Neural progenitor cell (in vitro differentiated cells): ENCODE data around the gene QPCT. TPM values are rescaled to one million over a fixed set of nuclear protein-coding genes. Genes with fewer than 3 reads are reported as not detected.

Experiments used
- DNase-seq: peaks from one replicate; pipeline ENCODE4 v3.0.0-alpha.2; 2016; ENCODE audit warnings: low spot score
- H2AFZ ChIP-seq: fragments of 200-600 bp; sonication (generic); replicated peaks from 2 replicates; pipeline ENCODE4 v1.6.1; 2016; ENCODE audit warnings: antibody characterized with exemption
- H3F3A ChIP-seq: fragments of 200-600 bp; sonication (generic); 2 replicates; pipeline ENCODE4 v1.6.1; 2016; ENCODE audit warnings: antibody characterized with exemption, low read depth
- H3K27ac ChIP-seq: fragments of 200-600 bp; sonication (generic); 2 replicates; pipeline ENCODE4 v1.5.1; 2016; ENCODE audit warnings: mild to moderate bottlenecking
- H3K27me3 ChIP-seq: fragments of 200-600 bp; sonication (generic); 2 replicates; pipeline ENCODE4 v1.6.1; 2016; ENCODE audit warnings: mild to moderate bottlenecking, moderate library complexity
- H3K36me3 ChIP-seq: fragments of 200-600 bp; sonication (generic); 2 replicates; pipeline ENCODE4 v1.5.1; 2016
- H3K4me1 ChIP-seq: fragments of 200-600 bp; sonication (generic); 2 replicates; pipeline ENCODE4 v1.6.1; 2016; ENCODE audit warnings: mixed run types
- H3K4me2 ChIP-seq: fragments of 200-600 bp; sonication (generic); 2 replicates; pipeline ENCODE4 v1.6.1; 2016
- H3K4me3 ChIP-seq: fragments of 200-600 bp; sonication (generic); 2 replicates; pipeline ENCODE4 v1.5.1; 2016
- H3K79me2 ChIP-seq: fragments of 200-600 bp; sonication (generic); 2 replicates; pipeline ENCODE4 v1.6.1; 2016; ENCODE audit warnings: low read depth
- H3K9ac ChIP-seq: fragments of 200-600 bp; sonication (generic); 2 replicates; pipeline ENCODE4 v1.6.1; 2016
- H3K9me3 ChIP-seq: fragments of 200-600 bp; sonication (generic); 2 replicates; pipeline ENCODE4 v1.5.1; 2016; ENCODE audit warnings: low read depth
- H4K20me1 ChIP-seq: fragments of 200-600 bp; sonication (generic); 2 replicates; pipeline ENCODE4 v1.6.1; 2016; ENCODE audit warnings: low read depth
- H3K27ac Mint-ChIP-seq: 3 replicates; pipeline ENCODE4 v1.8.0; 2021; ENCODE audit warnings: mixed read lengths
- H3K27me3 Mint-ChIP-seq: 2 replicates; pipeline ENCODE4 v1.8.0; 2022; ENCODE audit warnings: low read depth, mild to moderate bottlenecking, inconsistent platforms, moderate library complexity, mixed read lengths; ENCODE audit not compliant: insufficient read depth
- H3K36me3 Mint-ChIP-seq: 3 replicates; pipeline ENCODE4 v1.8.0; 2021; ENCODE audit warnings: mixed read lengths
- H3K4me1 Mint-ChIP-seq: 3 replicates; pipeline ENCODE4 v1.8.0; 2021; ENCODE audit warnings: mixed read lengths
- H3K4me3 Mint-ChIP-seq: 3 replicates; pipeline ENCODE4 v1.8.0; 2021; ENCODE audit warnings: mild to moderate bottlenecking, moderate library complexity, mixed read lengths
- H3K9me3 Mint-ChIP-seq: 3 replicates; pipeline ENCODE4 v1.8.0; 2020; ENCODE audit warnings: mixed read lengths
- EZH2 ChIP-seq: fragments of 200-600 bp; sonication (generic); IDR thresholded peaks from 2 replicates; pipeline ENCODE4 v1.6.1; 2017; ENCODE audit warnings: antibody characterized with exemption, mild to moderate bottlenecking, moderate library complexity
- EZH2phosphoT487 ChIP-seq: fragments of 200-600 bp; sonication (generic); IDR thresholded peaks from 2 replicates; pipeline ENCODE4 v1.6.1; 2017; ENCODE audit warnings: antibody characterized with exemption
- total RNA-seq: library from RNA; depleted of rRNA; stranded (reverse); fragments of >200 nt; gene quantifications from 2 replicates; pipeline ENCODE4 v1.2.3, GENCODE V29; 2015; ENCODE audit warnings: low replicate concordance
- TF ChIP-seq, protein P1 (sequence below): fragments of 200-600 bp; sonication (generic); IDR thresholded peaks from 2 replicates; pipeline ENCODE4 v1.5.1; 2017; ENCODE audit warnings: antibody characterized with exemption, mild to moderate bottlenecking

Gene QPCT
- total RNA-seq, 1 donor from 2014 or later = not detected

DNA sequence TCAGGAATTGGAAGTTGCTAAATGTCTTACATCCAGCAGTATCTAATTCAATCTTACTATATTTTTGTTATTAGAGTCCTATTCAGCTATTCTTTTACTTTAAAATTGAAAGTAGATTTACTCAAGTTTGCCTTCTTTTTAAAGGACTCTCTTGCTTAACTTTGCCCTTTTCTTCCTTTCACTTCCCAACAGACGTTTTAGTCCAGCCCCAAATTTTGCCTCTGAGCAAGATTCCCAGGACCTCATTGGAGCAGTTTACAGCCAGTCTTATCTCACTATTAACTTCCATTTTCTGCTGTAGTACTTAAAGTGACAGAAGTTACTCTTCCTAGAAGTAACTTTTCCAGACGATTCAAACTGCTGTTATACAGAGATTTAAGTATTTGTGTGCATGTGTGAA, 18.1 kb upstream of the QPCT start:
- Histone ChIP-seq H3F3A (peaks cover 32% of the 10 kb centered on the region), H3K27me3 (peaks cover 33% of the 10 kb centered on the region), H3K9ac (no peak overlapping the region), H3K27ac (no peak overlapping the region), H4K20me1 (peaks cover 22% of the 10 kb centered on the region), H3K4me1 (peaks cover 20% of the 10 kb centered on the region), H3K4me2 (no peak overlapping the region), H3K9me3 (no peaks in the 10 kb centered on the region), H3K4me3 (no peak overlapping the region), H3K79me2 (peaks cover 29% of the 10 kb centered on the region), H3K36me3 (no peaks in the 10 kb centered on the region), H2AFZ (no peak overlapping the region)
- Mint-ChIP-seq H3K4me3 (peak overlapping the region; percentile 46), H3K27ac (no peak overlapping the region), H3K27me3 (peaks cover 8% of the 10 kb centered on the region), H3K9me3 (peaks cover 3% of the 10 kb centered on the region), H3K36me3 (peaks cover 3% of the 10 kb centered on the region), H3K4me1 (peaks cover 23% of the 10 kb centered on the region)
- TF ChIP-seq EZH2 (no peak), EZH2phosphoT487 (no peak)
- TF ChIP-seq, protein P1, sequence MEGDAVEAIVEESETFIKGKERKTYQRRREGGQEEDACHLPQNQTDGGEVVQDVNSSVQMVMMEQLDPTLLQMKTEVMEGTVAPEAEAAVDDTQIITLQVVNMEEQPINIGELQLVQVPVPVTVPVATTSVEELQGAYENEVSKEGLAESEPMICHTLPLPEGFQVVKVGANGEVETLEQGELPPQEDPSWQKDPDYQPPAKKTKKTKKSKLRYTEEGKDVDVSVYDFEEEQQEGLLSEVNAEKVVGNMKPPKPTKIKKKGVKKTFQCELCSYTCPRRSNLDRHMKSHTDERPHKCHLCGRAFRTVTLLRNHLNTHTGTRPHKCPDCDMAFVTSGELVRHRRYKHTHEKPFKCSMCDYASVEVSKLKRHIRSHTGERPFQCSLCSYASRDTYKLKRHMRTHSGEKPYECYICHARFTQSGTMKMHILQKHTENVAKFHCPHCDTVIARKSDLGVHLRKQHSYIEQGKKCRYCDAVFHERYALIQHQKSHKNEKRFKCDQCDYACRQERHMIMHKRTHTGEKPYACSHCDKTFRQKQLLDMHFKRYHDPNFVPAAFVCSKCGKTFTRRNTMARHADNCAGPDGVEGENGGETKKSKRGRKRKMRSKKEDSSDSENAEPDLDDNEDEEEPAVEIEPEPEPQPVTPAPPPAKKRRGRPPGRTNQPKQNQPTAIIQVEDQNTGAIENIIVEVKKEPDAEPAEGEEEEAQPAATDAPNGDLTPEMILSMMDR = no peak
- no peak for DNase-seq

DNA sequence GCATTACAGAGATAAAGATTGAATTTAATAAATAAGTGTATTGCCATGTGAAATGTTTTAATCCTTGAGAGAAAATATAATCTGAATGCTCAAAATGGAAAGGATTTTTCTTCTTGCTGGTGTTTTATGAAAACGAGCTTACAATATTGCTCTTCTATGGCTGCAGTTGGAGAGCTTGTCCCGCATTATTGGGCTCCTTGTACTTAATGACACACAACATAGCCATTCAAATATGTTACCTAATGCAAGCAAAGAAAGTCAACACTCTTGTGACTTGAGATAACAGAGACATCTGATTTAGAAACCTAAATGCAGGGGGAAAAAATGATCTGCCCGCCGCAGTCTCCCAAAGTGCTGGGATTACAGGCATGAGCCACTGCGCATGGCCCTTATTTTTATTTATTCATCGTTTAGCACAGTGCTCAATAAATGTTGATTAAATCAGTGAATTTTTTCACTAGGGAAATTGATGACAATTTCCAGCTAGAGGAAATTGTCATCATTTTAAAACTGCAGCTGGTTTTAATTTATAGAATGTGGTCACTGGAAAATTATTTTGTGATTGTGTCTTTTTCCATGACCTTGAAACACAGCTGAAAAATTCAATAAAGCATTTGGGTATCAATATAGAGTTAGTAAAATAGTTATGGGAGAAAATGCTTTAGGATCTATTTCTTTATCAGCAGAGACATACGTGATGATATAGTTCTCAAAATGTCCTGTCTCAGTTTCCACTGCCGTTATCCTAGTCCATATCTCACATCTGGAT, 17.4 kb upstream of the QPCT start:
- Mint-ChIP-seq H3K36me3 (peaks cover 3% of the 10 kb centered on the region), H3K27me3 (peaks cover 8% of the 10 kb centered on the region), H3K9me3 (peaks cover 3% of the 10 kb centered on the region), H3K27ac (no peak overlapping the region), H3K4me3 (no peak overlapping the region), H3K4me1 (peaks cover 15% of the 10 kb centered on the region)
- no peaks in the 10 kb centered on the region for H3K9me3 ChIP-seq
- no peak for DNase-seq
- TF ChIP-seq, protein P1 = no peak
- TF ChIP-seq EZH2phosphoT487 (no peak), EZH2 (no peak)
- H3F3A ChIP-seq = peaks cover 32% of the 10 kb centered on the region
- no peaks in the 10 kb centered on the region for H3K36me3 ChIP-seq
- no peak overlapping the region for H3K4me2 ChIP-seq
- peaks cover 21% of the 10 kb centered on the region for H3K79me2 ChIP-seq
- no peak overlapping the region for H3K9ac ChIP-seq
- peaks cover 33% of the 10 kb centered on the region for H3K27me3 ChIP-seq
- H4K20me1 ChIP-seq = peaks cover 14% of the 10 kb centered on the region
- no peak overlapping the region for H3K27ac ChIP-seq
- H2AFZ ChIP-seq = no peak overlapping the region
- no peak overlapping the region for H3K4me3 ChIP-seq
- peaks cover 15% of the 10 kb centered on the region for H3K4me1 ChIP-seq

DNA sequence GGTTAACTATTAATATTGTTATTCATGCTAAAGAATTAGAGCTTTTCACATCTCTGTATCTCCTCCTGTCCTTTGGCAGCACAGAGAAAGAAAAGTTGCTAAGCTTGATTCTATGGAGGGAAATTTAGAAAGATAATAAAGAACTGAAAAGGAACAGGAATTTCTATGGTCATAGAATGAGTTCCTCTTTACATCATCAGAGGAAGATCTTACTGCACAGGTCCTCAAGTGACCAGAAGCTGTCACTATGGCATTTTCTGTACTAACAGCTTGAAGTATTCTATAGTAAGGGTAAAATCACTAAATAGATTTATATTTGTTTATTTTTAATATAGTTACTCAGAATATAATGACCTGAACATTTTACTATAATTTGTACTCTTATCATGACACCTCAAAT, 13.7 kb upstream of the QPCT start:
- H3K27ac Mint-ChIP-seq = no peak overlapping the region

More for the DNA sequence above, 13.7 kb upstream of the QPCT start:
- Histone ChIP-seq H3F3A (peaks cover 12% of the 10 kb centered on the region), H3K4me2 (no peak overlapping the region), H3K79me2 (no peaks in the 10 kb centered on the region), H3K27me3 (peaks cover 23% of the 10 kb centered on the region), H3K27ac (no peak overlapping the region), H3K9ac (no peak overlapping the region), H3K9me3 (no peaks in the 10 kb centered on the region), H2AFZ (no peak overlapping the region), H3K36me3 (no peaks in the 10 kb centered on the region), H3K4me1 (peaks cover 4% of the 10 kb centered on the region), H4K20me1 (no peaks in the 10 kb centered on the region), H3K4me3 (no peak overlapping the region)
- no peak for DNase-seq
- peaks cover 4% of the 10 kb centered on the region for H3K27me3 Mint-ChIP-seq
- no peaks in the 10 kb centered on the region for H3K9me3 Mint-ChIP-seq
- H3K4me3 Mint-ChIP-seq = no peak overlapping the region
- H3K36me3 Mint-ChIP-seq = no peaks in the 10 kb centered on the region
- no peaks in the 10 kb centered on the region for H3K4me1 Mint-ChIP-seq
- TF ChIP-seq, protein P1 = no peak
- no peak for TF ChIP-seq EZH2phosphoT487
- no peak for TF ChIP-seq EZH2
